Glomerular visceral epithelial cell (primary cell): ENCODE results near the gene MPPE1.
"Not testable (repeated sequence)": the region's sequence is repeated elsewhere in the genome, so short reads cannot be mapped to it uniquely, and the experiment has no call there.

Source experiments
- DNase-seq: peaks from one replicate; pipeline ENCODE4 v3.0.0-alpha.2; 2016; ENCODE audit errors: extremely low spot score

MPPE1 gene

GRCh38 chr18:11925800-11926481 lies 17.8 kb upstream of the MPPE1 start:
- DNase-seq: no peak

GRCh38 chr18:11923450-11923849 lies 15.3 kb upstream of the MPPE1 start:
- no peak for DNase-seq

- not testable (repeated sequence) for DNase-seq
Observed at GRCh38 chr18:11919522-11919921, 11.4 kb upstream of the MPPE1 start.

- DNase-seq: not testable (repeated sequence)
Observed at GRCh38 chr18:11916880-11917279, 8.8 kb upstream of the MPPE1 start.

GRCh38 chr18:11909591-11910026 lies 1.5 kb upstream of the MPPE1 start:
- peak; percentile 33 for DNase-seq

GRCh38 chr18:11909061-11909455 lies 941 bp upstream of the MPPE1 start:
- no peak for DNase-seq

GRCh38 chr18:11906926-11907874 lies 917 bp downstream of the MPPE1 start:
- no peak for DNase-seq

GRCh38 chr18:11906176-11906575 lies 1.9 kb downstream of the MPPE1 start:
- DNase-seq: peak; percentile 21

GRCh38 chr18:11905613-11906012 lies 2.5 kb downstream of the MPPE1 start:
- DNase-seq: peak; percentile 60

GRCh38 chr18:11902522-11903292 lies 5.4 kb downstream of the MPPE1 start:
- no peak for DNase-seq

- no peak for DNase-seq
Observed at GRCh38 chr18:11901826-11902438, 6.2 kb downstream of the MPPE1 start.

GRCh38 chr18:11899063-11899462 lies 9.1 kb downstream of the MPPE1 start:
- no peak for DNase-seq

GRCh38 chr18:11897781-11898180 lies 10.3 kb downstream of the MPPE1 start:
- no peak for DNase-seq

- DNase-seq: not testable (repeated sequence)
Observed at GRCh38 chr18:11892438-11892837, 15.7 kb downstream of the MPPE1 start.

- DNase-seq: no peak
Observed at GRCh38 chr18:11891737-11892136, 16.4 kb downstream of the MPPE1 start.

GRCh38 chr18:11889284-11889683 lies 18.8 kb downstream of the MPPE1 start:
- no peak for DNase-seq

GRCh38 chr18:11888726-11889125 lies 19.4 kb downstream of the MPPE1 start:
- DNase-seq: no peak

GRCh38 chr18:11887328-11888128 lies 20.6 kb downstream of the MPPE1 start:
- no peak for DNase-seq

- DNase-seq: no peak
Observed at GRCh38 chr18:11886577-11887110, 21.5 kb downstream of the MPPE1 start.

GRCh38 chr18:11885278-11885947 lies 22.7 kb downstream of the MPPE1 start:
- no peak for DNase-seq
